ENCODE data around the gene SPON1.
A peak's percentile ranks its signal among the peaks of the same experiment; 100 is the strongest.
"Not testable (repeated sequence)": the region's sequence is repeated elsewhere in the genome, so short reads cannot be mapped to it uniquely, and the experiment has no call there.

SPON1 gene

DNA sequence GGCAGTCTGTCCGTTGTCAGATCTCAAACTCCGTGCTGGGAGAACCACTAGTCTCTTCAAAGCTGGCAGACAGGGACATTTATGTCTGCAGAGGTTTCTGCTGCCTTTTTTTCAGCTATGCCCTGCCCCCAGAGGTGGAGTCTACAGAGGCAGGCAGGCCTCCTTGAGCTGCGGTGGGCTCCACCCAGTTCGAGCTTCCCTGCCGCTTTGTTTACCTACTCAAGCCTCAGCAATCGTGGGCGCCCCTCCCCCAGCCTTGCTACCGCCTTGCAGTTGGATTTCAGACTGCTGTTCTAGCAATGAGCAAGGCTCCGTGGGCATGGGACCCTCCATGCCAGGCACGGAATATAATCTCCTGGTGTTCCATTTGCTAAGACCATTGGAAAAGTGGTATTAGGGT lies 23.7 kb upstream of the SPON1 start:
- not testable (repeated sequence) for H3K9me3 Mint-ChIP-seq, DNase-seq, H3K27me3 Mint-ChIP-seq, H3K27ac Mint-ChIP-seq, ATAC-seq
- Mint-ChIP-seq H3K4me3 (peak overlapping the region in 1 of 2 donors; percentile 41), H3K4me1 (peaks cover 25% of the 10 kb centered on the region)

DNA sequence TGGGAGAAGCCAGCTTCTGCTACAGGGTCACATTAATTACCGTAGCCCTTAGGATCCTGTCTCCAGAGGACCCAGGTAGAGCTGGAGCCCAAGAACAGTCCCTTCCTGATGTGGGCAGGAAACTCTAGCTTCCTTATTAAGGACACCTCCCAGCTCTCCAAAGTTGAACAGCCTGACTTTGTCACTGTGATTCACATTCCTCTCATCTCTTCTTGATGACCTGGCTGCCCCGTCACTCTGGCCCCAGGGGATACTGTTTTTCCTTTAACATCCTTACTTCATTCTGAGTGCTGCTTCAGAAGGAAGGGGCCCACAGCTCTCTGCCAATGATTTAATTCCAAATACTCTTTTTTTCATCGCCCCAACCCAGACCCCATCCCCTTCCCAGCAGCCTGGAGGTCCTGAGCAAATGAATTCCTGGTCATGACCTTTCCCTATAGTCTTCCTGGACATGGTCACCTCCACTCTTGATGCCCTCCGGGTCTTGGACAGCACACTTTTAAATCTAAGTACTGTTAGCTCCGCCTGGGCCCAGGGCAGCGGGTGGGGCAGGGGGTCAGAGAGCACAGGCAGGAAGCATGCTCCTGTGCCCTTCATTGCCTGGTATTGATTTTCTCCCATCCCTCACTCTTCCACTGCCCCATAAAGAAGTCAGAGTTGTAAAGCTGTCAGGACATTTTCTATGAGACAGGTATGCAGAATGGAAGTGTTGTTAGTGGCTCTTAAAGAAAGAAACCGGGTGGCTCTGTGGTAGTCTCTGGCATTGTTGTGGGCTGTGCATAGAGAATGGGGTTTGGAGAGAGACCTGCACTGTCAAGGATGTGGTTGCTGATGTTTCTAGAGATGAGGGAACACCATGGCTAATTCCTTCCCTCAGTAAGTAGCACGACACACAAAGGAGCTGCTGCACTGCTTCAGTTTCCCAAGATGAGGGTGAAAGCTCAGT lies 22.3 kb upstream of the SPON1 start:
- DNase-seq: peak in 1 of 2 donors; percentile 45
- Mint-ChIP-seq H3K27me3 (no peaks in the 10 kb centered on the region), H3K4me3 (no peak overlapping the region), H3K9me3 (peaks cover 7 to 9% of the 10 kb centered on the region in 2 donors), H3K27ac (peak overlapping the region in 1 of 2 donors; percentile 75), H3K4me1 (peaks cover 25% of the 10 kb centered on the region)
- ATAC-seq: peak; percentile 99

DNA sequence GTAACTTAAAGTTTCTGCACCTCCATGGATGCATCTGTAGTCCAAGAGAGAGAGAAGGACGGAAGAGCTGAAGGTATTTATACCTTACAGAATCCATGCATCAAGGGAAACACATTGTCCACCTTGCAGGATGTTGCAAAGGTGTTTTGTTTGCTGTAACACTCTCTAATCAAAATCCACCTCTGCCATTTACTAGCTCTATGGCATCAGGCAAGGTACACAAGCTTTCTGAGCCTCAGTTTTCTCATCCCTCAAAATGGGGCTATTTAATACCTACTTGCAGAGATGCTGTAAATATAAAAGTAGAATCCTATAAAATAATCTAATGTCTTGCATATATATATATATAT lies 21.6 kb upstream of the SPON1 start:
- Mint-ChIP-seq H3K9me3 (peaks cover 7 to 9% of the 10 kb centered on the region in 2 donors), H3K4me3 (no peak overlapping the region), H3K27ac (peak overlapping the region in 1 of 2 donors; percentile 75), H3K4me1 (peaks cover 25% of the 10 kb centered on the region), H3K27me3 (no peaks in the 10 kb centered on the region)
- DNase-seq: no peak
- ATAC-seq: peak; percentile 54

DNA sequence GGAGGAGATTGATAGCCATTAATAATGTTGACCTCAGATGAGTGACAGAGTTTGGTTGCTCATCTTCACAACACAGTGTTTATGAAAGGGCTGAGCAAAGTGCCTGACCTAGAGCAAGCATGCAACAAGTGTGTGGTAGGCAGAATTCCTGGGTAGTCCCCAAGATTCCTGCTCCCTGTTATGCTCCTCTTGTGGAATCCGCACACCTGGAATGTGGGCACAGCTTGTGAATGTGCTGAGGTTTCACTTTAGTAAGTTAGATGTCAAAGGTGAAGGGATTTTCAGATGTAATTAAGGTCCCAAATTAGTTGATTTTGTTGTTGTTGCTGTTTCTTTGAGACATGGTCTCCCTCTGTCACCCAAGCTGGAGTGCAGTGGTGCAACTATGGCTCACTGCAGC lies 20.7 kb upstream of the SPON1 start:
- Mint-ChIP-seq H3K27me3 (no peaks in the 10 kb centered on the region), H3K9me3 (peaks cover 1 to 5% of the 10 kb centered on the region in 2 donors), H3K27ac (no peak overlapping the region), H3K4me1 (peaks cover 25% of the 10 kb centered on the region), H3K4me3 (no peak overlapping the region)
- no peak for ATAC-seq
- DNase-seq: no peak

DNA sequence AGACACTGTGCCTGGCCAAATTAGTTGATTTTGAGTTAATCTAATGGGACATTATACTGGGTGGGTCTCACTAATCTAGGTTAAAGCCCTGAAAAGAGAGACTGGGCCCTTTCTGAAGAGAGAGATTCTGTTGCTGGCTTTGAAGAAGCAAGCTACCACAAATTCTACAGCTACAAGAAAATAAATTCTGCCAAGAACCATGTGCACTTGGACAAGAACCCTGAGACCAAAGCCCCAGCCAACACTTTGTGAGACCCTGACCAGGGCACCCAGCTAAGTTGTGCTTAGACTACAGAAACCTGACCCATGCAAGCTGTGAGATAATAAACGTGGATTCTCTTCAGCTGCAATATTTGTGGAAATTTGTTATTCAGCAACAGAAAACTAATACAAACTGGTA lies 20.1 kb upstream of the SPON1 start:
- H3K4me3 Mint-ChIP-seq: no peak overlapping the region
- DNase-seq: no peak
- peaks cover 0 to 4% of the 10 kb centered on the region in 2 donors for H3K9me3 Mint-ChIP-seq
- peaks cover 25% of the 10 kb centered on the region for H3K4me1 Mint-ChIP-seq
- H3K27me3 Mint-ChIP-seq: no peaks in the 10 kb centered on the region
- no peak overlapping the region for H3K27ac Mint-ChIP-seq
- no peak for ATAC-seq

DNA sequence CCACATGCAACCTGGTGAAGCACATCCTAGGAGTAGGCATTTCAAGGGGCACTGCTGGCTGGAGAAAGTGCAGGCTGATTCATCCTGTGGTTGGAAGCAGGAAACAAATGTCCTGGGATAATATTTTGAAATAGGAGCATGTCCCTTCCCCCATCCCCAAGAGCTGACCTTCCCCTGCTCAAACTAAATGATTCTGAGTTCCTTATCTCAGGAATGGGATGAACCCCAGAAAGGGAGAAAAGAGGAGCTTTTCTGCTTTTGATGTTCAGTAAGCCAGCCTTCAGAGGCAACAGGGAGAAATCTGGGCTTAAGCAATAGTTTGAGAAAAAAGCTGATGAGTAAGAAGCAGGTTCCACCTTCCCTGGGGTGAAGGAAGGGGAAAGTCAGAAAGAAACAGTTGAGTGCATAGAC lies 19.5 kb upstream of the SPON1 start:
- H3K4me1 Mint-ChIP-seq: peaks cover 25% of the 10 kb centered on the region
- no peak overlapping the region for H3K4me3 Mint-ChIP-seq
- DNase-seq (no peak), ATAC-seq (no peak)
- H3K9me3 Mint-ChIP-seq: peaks cover 0 to 2% of the 10 kb centered on the region in 2 donors
- H3K27me3 Mint-ChIP-seq: no peaks in the 10 kb centered on the region
- no peak overlapping the region for H3K27ac Mint-ChIP-seq

DNA sequence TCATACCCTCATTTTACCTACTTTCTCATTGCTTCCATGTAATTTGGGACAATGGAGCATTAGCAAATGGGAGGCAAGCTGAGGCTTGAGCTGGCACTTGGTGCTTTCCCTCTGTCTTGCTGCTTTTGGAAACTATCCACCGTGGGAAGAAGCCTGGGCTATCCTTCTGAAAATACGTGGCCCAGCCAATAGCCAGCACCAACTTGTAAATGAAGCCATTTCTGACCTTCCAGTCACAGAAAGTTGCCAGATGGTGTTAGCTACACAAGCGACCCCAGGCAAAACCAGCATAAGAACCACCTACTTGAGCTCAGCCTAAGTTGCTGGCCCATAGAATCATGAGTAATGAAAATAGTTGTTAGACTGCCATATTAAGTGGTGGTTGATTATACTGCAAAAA lies 18.5 kb upstream of the SPON1 start:
- Mint-ChIP-seq H3K27ac (no peak overlapping the region), H3K9me3 (no peaks in the 10 kb centered on the region), H3K4me3 (no peak overlapping the region), H3K4me1 (peaks cover 17% of the 10 kb centered on the region), H3K27me3 (no peaks in the 10 kb centered on the region)
- ATAC-seq (no peak), DNase-seq (no peak)

DNA sequence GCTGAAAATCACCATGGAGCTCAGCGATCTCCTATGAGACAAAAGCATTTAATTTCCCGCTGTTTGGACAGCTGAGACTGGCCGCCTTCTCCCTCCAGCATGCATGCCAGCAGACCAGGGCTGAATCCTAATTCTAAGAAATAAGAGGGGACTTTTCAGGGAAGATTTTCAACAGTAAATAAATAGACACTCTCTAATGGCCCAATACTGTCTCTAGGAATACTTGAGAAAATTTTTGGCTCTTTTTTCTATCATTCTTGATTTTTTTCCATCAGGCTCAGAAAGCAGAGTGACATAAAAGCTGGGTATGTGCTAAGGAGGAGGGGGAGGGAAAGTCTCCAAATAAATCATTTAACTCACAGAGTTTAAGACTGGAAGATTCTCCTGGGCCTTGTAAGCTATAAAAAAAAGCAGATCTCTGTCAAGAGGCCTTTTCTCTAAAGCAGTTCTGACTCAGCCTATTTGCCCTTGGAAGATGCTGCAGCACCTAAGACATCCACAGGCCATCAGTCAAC lies 17.6 kb upstream of the SPON1 start:
- DNase-seq: no peak
- Mint-ChIP-seq H3K27ac (no peak overlapping the region), H3K27me3 (no peaks in the 10 kb centered on the region), H3K9me3 (no peaks in the 10 kb centered on the region), H3K4me3 (no peak overlapping the region), H3K4me1 (peaks cover 10% of the 10 kb centered on the region)
- ATAC-seq: no peak

DNA sequence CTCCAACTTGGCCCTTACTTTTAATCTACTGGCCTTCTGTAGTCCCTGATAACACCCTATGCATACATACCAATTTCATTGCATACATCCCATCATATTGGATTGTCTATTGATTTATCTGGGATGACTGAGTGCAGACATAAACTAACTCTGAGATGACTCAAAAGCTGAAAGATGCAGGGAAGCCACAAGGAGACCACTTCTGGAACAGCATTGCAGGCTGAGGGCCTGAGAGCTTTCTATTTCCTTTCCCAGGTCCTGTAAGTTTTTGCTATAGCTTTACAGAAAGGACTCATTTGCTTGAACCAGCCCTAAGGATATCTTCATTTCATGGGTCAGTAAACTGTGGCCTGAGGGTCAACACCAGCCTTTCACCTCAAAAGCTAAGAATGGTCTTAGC lies 15.1 kb upstream of the SPON1 start:
- DNase-seq (no peak), ATAC-seq (no peak)
- H3K27ac Mint-ChIP-seq: no peak overlapping the region
- H3K9me3 Mint-ChIP-seq: no peaks in the 10 kb centered on the region
- no peaks in the 10 kb centered on the region for H3K27me3 Mint-ChIP-seq
- no peak overlapping the region for H3K4me3 Mint-ChIP-seq
- H3K4me1 Mint-ChIP-seq: no peaks in the 10 kb centered on the region

DNA sequence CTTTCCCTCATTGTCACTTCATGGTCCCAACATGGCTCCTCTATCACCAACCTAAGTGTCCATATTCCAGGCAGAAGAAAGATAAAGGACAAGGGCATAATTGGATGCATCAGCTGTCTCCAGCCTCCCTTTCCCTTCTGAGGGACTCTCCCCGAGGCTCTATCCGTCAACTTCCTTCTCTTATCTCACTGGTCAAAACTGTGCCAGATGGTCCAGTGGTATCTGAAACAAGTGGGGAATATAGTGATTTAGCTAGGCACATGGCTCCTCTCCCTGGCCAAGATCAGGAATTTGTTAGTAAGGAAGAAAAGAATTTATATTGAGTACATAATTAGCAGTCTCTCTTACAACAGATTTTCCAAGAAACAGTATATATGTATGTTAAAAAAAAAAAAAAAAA lies 12.6 kb upstream of the SPON1 start:
- no peak for ATAC-seq
- H3K27ac Mint-ChIP-seq: no peak overlapping the region
- no peaks in the 10 kb centered on the region for H3K9me3 Mint-ChIP-seq
- no peaks in the 10 kb centered on the region for H3K27me3 Mint-ChIP-seq
- H3K4me1 Mint-ChIP-seq: no peaks in the 10 kb centered on the region
- H3K4me3 Mint-ChIP-seq: no peak overlapping the region
- DNase-seq: no peak

DNA sequence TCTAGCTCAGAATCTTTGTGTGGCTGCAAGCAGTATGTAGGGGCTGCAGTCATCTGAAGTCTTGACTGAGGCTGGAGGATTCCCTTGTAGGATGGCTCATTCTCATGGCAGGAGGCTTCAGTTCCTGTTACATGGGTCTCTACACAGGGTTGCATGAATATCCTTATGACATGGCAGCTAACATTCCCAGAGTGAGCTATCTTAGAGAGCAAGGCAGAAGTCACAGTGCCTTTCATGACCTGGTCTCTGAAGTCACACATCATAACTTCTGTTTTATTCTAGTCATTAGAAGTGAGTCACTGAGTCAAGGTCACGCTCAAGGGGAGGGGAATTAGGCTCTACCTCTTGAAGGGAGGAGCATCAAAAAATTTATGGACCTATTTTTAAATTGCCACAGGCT lies 10.3 kb upstream of the SPON1 start:
- ATAC-seq: no peak
- H3K27me3 Mint-ChIP-seq: no peaks in the 10 kb centered on the region
- no peaks in the 10 kb centered on the region for H3K9me3 Mint-ChIP-seq
- no peak for DNase-seq
- no peaks in the 10 kb centered on the region for H3K4me1 Mint-ChIP-seq
- no peak overlapping the region for H3K4me3 Mint-ChIP-seq
- H3K27ac Mint-ChIP-seq: no peak overlapping the region

DNA sequence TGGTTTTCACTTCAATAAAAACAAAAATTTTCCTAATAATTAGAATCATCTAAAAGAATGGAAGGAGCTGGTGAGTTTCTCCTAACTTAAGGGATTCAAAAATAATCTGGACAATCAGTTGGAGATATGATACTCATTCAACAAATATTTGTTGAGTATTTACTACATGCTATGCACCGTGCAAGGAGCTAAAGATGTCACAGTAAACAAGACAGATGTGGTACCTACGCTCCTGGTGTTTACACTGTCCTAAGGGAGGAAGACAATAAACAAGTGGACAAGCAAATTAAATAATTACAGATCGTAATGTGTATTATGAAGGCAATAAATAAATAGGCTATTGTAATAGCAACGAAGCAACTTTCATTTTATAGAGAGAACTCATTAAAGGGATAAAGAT lies 9.9 kb upstream of the SPON1 start:
- Mint-ChIP-seq H3K27me3 (no peaks in the 10 kb centered on the region), H3K9me3 (no peaks in the 10 kb centered on the region), H3K27ac (no peak overlapping the region), H3K4me3 (no peak overlapping the region), H3K4me1 (no peaks in the 10 kb centered on the region)
- ATAC-seq (no peak), DNase-seq (no peak)

DNA sequence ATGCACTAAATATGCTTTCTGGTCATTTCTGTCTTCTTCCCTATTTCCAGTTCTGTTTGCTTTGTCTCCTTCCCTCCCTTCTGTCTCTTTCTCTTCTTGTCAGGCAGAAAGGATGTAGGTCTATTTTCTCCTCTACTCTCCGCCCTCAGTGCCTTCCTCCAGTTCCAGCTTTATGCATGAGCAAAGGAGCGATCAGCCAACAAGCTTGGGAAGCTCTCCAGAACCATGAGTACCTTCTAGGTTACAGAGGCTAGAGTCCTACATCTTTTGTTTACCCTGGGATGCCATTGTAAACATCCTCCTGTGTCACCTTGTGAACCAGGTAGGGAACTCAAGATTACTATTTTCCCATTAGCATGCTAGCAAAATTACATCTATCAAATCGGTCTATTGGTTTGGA lies 7.9 kb upstream of the SPON1 start:
- H3K27ac Mint-ChIP-seq: no peak overlapping the region
- H3K9me3 Mint-ChIP-seq: no peaks in the 10 kb centered on the region
- DNase-seq (no peak), ATAC-seq (no peak)
- peaks cover 10% of the 10 kb centered on the region for H3K27me3 Mint-ChIP-seq
- no peaks in the 10 kb centered on the region for H3K4me1 Mint-ChIP-seq
- H3K4me3 Mint-ChIP-seq: no peak overlapping the region

DNA sequence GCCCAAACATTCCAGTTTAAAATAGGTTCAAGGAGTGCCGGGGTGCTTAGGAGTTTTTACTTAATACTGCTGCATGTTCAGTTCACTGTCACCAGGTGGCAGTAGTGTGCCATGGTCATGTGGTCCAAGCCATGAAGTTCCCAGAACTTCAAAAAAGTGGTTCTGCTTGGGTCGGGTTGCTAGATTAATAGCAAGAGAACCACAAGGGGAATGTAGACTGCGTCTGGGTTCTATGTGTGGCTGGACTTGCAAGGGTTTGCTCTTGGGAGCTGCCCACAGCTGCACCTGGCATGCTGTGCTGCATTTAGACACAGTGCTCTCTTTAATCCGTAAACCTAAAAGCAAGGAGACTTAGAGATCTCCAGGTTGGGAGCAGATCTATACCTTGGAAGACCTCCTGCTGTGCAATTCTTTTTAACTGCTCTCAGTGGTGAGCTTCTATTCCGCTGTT lies 6.5 kb upstream of the SPON1 start:
- Mint-ChIP-seq H3K4me1 (no peaks in the 10 kb centered on the region), H3K27me3 (peaks cover 23% of the 10 kb centered on the region), H3K27ac (no peak overlapping the region), H3K9me3 (no peaks in the 10 kb centered on the region), H3K4me3 (no peak overlapping the region)
- no peak for ATAC-seq
- DNase-seq: peak; percentile 32 to 42

DNA sequence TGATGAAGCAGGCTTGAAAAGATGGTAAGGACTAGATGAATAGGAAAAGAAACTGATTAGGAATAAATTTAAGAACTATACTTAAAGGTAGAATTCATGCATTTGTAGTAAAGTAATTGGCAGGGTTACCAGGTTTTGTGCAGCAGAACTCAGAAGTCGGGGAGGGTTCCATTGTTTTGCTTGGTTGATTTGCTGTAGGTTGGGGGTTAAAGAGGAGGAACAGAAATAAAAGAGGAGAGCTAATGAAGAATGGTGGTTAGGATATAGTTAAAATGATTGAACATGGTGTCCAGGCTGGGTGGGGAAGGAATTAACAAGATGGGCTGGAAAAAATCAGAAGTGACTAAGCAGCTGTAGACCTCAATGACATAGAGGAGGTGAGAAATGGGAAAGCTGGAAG lies 5.5 kb upstream of the SPON1 start:
- ATAC-seq: no peak
- no peak overlapping the region for H3K4me3 Mint-ChIP-seq

DNA sequence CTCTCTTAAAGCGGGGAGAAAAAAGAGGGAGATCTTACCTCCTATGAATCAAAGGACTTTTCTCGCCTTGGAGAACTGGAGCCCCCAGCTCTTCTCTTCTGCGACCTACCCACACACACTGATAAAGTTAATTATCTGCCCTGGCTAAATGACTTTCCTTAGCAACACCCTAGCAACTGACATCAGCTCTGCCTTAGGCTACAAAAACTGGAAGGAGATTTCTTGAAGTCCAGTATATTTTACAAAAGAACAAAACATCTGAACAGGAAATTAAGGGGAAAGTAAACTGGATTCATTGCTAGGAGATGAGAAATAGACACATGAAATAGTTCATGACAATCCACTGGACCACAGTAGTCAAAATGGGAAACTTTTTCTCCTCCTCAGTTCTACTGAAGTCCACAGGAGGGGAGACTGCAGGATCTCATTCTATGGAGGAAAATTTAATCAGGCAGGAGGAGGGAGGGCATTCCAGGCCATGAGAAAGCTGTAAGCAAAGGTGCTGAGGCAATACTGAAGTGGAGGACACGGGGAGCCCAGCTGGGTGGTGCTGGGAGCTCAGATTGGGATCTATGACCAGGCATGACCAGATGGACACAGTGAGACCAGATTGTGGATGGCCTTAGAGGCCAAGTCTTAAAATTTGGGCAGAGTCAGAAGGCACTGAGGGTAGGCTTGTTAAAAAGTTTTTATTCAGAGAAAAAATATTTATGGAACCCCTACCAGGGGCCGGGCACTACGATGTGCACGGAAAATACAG lies 3.7 kb upstream of the SPON1 start:
- DNase-seq: no peak
- H3K27ac Mint-ChIP-seq: no peak overlapping the region
- no peak overlapping the region for H3K4me3 Mint-ChIP-seq
- H3K27me3 Mint-ChIP-seq: peaks cover 49% of the 10 kb centered on the region
- H3K4me1 Mint-ChIP-seq: peaks cover 5% of the 10 kb centered on the region
- ATAC-seq: no peak
- H3K9me3 Mint-ChIP-seq: no peaks in the 10 kb centered on the region

More for the DNA sequence above, 5.5 kb upstream of the SPON1 start:
- Mint-ChIP-seq H3K27me3 (peaks cover 33% of the 10 kb centered on the region), H3K9me3 (no peaks in the 10 kb centered on the region), H3K4me1 (no peaks in the 10 kb centered on the region), H3K27ac (no peak overlapping the region)
- DNase-seq: no peak
